Stimulated activated CD8-positive, alpha-beta memory T cell treated with anti-CD3 and anti-CD28 coated beads, Interleukin-15, amount 100 ng/mL, for 24 hours (primary cell): ENCODE data around the gene DYNLT3.

Experiments used
- DNase-seq: peaks from one replicate; pipeline ENCODE4 v3.0.0-alpha.2; 2020; ENCODE audit warnings: low read depth

DYNLT3 gene, protein sequence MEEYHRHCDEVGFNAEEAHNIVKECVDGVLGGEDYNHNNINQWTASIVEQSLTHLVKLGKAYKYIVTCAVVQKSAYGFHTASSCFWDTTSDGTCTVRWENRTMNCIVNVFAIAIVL

DNA sequence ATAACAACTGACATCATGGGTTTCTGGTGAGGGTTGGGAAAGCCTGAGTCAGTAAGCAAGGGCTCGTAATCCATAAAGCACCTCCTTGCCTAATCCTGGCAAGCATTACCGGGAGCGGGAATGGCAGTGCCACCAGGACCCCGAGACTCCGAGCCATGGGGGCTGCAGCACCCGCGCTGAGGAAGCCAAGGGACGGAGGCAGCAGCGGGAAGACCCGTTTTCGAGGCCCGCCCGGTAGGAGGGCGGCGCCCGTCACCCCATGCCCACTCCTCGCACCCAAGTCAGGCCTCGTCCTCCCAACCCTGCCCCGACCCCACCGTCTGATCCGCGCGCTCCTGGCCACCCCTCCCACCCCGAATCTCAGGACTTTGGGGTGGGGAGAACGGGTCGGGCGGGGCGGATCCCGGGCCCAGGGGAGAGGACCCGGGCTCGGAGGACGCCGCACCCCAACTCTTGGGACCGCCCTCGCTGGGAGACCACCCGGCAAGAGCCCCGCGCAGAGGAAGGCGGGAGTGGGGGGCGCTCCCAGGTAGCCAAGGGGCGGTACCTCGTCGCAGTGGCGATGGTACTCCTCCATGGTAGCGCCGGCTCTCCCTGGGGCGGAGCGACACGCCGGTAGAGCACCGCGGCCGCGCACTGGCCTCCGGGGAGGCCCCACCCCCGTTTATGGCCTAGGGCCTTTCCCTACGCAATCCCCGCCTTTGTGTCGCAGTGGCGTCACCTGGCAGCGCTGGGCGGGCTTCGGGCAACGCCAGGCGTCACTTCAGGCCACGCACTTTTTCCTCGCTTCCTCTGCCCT, at the start of gene DYNLT3:
DYNLT3 (minus strand) TSS at position 638 of the 799 bp plus-strand sequence; CDS start at position 577, 61 bp downstream.
- peak; percentile 31 for DNase-seq

DNA sequence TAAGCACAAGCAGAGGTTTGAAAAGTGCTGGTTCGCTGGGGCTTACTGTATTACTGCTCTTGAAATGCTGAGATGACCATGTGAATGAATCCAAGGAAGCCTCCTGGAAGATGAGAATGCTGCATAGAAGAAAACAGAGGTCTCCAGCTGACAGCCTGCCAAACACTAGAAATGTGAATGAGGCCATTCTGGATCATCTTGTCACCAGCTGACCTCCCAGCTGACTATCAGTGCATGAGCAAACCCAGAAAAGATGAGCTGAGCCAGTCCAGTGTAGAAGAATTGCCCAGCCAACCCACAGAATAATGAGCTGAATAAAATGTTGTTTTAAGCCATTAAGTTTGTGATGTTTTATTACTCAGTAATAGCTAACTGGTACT, 49.1 kb upstream of the DYNLT3 start:
- no peak for DNase-seq

DNA sequence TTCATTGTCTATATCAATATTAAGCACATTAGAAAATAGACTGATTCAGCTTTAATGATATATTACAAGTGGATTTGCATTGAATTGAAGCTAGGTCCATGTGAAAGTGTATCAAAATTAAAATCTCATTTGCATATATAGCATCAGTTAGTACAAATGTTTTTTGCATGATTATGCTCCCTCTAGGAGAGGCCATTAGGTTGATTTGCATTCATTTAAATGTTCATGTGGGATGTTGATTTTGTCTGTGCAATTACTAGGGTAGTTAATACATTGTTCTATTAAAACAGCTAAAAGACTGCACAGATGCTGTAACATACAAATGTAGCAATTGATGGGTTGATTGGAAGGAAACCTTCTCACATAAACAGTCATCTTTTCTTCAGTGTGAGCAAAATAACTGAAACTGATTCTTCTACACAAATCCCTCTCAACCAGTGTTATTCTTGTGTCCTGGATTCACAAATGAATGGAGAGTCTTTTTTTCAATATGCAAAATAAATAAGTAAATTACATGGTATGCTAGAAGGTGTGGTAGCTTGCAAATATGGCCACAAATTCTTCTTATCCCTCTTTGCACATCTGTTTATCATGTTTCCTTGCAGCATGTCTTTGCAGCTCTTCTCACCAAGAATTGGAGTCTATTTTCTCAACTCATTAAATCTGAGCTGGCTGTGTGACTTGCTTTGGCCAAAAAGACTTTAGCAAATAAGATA, 48.6 kb upstream of the DYNLT3 start:
- DNase-seq, result no peak

DNA sequence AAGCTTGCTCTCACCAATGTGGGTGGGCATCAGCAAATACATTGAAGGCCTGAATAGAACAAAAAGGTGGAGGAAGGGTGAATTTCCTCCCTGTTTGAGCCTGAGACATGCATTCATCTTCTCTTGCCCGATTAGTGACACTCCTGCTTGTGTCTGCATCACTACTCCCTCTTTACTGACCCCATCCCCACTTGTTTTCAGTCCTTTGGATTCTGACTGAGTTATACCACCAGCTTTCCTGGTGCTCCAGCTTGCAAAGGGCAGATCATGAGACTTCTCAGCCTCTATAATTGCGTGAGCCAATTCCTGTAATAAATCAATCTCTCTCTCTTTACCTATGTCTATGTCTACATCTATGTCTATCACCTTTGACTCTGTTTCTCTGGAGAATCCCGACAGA, 47.4 kb upstream of the DYNLT3 start:
- no peak for DNase-seq

DNA sequence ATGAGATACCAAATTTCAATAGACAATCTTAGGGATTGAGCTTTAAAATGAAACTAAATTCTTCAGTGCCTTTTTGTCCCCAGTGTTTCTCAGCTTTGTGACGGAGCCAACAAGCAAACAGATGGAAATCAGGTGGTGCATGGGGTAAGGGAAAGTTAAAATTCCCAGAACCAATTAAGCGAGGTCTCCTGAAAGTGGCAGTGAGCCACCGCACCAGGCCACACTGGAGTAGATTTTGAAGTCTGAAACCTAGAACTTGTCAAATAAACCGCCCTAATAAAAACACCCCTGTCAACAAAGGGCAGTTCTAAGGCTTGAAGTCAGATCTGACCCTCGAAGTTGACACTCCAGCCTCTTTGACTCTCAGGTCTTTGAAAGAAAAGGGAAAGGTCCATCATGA, 40.6 kb upstream of the DYNLT3 start:
- DNase-seq, result no peak

DNA sequence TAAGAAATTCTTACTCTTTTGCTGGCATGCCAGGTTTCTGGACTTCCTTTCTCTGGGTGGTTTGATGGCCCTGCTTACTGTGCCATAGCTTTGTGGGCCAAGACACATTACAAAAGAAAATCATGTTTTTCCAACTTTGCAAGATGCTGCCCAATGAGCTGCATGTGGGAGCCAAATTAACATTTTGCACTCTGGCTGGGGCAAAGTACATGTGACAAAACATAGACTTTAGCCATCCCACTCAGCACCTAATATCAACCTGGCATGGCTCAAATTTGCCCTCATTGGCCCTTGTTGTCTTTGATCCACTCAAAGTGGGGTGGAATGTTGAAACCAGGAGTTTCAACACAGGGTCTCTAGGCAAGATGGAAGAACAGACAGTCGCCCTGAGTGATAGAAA, 40.0 kb upstream of the DYNLT3 start:
- no peak for DNase-seq

DNA sequence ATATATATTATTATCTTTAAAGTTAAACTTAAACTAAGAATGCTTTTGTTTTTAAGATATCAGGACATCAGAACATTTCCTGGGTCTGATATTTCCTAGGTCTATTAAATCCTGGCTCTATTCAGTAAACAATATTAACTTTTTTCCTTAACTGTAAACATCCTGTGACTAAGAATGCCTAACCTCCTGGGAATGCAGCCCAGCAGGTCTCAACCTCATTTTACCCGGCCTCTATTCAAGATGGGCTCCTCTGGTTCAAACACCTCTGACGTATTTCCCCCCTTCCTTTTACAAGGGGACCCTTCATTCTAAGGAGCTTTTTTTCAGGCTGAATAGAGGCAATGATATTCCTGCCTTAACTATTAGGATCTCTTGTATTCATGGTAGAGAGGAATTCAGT, 35.8 kb upstream of the DYNLT3 start:
- no peak for DNase-seq

DNA sequence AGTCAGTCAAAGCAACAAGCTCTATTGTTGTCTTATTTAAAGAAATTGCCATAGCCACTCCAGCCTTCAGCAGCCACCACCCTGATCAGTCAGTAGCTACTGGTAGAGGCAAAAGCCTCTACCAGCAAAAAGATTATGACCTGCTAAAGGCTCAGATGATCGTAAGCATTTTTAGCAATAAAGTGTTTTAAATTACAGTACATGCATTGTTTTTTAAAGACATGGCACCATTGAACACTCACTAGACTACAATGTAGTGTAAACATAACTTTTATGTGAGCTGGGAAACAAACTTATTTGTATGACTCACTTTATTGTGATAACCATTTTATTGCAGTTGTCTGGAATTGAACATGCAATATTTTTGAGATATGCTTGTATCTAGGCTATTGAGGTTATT, 32.3 kb upstream of the DYNLT3 start:
- DNase-seq, result no peak

DNA sequence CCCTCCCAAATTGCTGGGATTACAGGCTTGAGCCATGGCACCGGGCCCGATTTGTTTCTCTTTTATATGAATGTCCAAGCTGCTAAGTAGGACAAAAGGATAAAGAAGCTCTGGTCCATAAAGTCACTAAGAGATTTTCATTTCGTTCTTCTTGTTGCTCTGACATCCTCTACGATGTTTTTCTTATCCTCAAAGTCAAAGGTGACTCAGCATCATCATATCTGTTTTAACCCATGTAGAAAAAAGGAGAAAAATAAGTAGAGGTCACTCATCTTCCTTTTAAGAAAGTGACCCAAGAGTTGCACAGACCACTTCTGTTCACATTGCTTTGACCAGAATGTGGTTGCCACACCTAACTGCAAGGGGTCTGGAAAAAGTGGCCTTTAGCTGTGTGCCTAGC, 29.3 kb upstream of the DYNLT3 start:
- DNase-seq, result no peak

DNA sequence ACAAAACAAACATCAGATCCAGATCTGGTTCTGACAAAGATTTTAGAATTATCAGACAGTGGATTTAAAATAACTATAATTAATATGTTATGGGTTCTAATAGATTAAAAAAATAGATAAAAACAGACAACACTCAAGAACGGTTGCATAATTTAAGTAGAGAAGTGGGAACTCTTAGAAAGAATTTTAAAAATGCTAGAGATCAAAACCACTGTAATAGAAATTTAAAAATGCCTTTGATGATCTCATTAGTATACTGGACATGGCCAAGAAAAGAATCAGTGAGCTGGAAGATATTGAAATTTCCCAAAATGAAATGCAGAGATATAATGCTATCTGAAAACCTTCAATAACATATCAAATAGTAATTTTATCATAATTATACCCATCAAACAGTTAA, 28.3 kb upstream of the DYNLT3 start:
- no peak for DNase-seq

DNA sequence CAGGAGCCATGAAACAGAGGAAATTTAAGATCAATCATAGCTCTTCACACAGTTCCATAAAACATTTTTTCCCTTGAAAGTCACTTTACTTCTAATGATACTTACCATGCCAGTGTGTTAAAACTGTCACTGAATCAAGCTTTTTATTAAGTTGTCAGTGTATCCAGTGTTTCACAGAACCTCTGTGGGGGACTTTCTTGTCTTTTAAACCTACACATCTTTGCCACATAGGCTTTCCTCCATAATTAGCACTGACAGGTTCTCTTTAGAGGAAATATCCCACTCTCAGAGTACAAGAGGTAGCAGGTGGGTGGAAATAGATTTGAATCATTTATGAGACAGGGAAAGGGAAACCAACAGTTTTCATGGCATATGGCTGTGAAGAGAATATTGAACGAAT, 25.8 kb upstream of the DYNLT3 start:
- no peak for DNase-seq

DNA sequence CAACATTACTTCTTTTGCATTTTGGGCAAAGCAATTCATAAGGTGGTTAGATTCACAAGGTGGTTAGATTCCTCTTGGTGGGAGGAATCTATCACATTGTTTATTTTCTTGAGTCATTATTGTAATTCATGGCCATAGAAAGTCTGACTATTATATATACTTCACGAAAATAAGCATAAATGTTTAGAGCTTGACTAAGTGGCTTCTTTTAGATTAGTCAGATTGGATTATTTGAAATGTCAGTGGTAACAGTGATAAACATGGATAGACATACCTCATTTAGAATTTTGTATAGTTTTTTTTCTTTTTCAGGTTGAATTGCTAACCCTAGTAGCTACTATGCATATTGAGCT, 24.9 kb upstream of the DYNLT3 start:
- no peak for DNase-seq

DNA sequence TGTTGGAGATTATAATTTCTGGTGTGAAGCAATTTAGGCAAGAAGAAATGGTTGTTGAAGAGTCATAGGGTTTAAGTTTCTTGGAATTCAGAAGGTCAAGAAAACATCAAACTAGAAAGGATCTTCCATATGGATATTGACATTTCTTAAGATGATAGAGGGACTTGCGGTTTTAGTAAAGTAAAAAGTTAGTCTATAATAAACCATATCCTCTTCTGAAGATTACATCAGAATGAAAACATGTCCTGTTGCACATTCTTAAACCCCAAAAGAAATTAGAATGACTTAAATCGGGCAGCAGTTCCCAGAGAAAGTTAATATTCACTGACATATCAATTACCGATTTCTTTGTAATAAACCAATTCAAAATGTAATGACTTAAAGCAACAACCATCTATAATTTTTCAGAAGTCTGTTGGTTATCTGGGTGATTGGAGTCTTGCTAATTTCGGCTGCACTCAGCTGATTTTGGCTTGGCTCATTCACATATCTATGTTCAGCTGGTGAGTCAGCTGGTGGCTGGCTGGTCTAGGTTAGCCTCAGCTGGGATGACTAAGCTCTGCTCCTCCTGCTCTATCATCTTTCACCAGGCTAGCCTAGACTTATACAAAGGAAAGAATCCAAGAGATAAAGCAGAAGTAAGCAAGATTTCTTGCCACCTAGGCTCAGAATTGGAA, 24.4 kb upstream of the DYNLT3 start:
- DNase-seq, result no peak

DNA sequence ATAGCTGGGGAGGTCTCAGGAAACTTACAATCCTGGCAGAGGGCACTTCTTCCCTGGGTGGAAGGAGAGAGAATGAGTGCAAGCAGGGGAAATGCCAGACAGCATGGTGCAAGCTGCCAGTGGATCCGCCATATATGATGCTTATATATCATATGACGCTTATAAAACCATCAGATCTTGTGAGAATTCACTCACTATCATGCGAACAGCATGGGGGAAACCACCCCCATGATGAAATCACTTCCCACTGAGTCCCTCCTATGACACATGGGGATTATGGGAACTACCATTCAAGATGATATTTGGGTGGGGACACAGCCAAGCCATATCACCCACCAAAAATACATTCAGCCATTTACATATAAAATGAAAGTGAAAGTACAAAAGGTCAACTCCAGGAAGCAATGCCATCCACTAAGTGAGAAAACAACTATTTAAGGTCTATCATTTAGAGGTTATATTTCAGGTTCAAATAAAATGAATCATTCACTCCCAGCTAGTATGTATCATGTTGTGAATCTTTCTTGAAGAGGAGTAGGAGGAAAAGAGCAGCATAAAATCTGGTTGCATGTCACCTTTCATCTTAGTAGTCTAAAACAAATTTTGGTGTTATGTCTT, 20.3 kb upstream of the DYNLT3 start:
- DNase-seq, result no peak

DNA sequence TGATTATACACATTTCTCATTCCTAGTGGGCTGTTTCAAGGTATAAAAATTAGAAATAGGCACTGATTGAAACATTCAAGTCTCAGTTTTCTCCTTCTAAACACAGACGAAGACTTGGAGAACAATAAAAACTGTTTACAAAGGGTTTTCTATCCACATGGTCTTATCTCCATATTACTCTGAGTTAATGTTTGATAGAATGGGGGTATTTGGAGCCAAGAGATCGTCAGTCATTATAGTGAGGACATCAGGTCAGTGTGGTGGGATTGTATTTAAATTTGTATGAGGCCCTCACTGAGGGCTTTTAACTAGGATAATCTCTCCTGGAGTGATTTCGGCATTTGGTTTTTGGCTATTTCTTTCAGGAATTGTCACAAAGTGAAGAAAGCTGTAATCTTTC, 16.4 kb upstream of the DYNLT3 start:
- DNase-seq, result no peak

DNA sequence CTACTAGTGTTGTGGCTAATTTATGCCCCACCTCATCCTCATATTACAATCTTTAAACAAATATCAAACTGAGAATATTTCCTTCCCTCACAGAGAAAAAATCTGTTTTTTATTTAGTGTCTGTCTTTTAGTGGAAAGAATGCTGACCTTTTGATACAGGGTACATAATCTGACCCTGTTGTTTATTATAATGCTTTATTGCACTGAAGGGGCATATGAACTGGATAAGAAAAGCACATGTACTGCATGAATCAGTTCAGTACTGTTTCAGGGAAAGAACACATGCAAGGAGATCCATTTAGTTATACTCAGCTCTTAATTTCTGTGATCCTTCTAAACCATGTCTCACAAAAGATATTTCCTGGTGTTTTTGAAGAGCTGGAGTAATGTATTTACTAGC, 15.5 kb upstream of the DYNLT3 start:
- no peak for DNase-seq

DNA sequence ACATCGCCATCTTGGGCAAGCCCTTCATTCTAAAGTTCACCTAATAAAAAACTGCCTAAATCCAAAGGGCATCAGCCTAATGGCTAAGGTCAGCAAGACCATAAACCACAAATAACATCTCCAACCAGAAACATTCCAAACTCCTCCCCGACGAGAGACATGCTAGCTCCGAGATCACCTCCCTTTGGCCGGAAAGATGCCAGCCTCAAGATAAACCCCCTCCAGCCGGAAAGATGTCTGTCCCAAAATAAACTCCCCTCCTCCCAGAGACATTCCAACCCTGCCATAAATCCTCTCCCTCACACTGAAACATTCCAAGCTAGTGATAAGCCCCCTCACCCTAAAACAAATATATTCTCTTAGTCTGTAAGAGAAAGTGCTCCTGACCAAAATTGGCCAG, 13.3 kb upstream of the DYNLT3 start:
- no peak for DNase-seq

DNA sequence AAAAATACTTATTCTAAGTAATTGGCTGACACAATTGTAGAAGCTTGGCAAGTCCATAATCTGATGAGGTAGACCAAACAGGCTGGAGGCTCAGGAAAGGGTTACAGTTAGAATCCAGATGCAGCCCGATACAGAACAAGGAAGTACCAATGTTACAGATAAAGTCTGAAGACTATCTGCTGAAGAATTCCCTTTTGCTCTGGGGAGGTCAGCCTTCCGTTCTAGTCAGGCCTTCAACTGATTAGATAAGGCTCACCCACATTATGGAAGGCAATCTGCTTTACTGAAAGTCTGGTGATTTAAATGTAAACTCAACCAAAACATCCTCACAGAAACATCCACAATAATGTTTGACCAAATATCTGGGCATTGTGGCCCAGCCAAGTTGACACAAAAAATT, 7.4 kb upstream of the DYNLT3 start:
- no peak for DNase-seq

DNA sequence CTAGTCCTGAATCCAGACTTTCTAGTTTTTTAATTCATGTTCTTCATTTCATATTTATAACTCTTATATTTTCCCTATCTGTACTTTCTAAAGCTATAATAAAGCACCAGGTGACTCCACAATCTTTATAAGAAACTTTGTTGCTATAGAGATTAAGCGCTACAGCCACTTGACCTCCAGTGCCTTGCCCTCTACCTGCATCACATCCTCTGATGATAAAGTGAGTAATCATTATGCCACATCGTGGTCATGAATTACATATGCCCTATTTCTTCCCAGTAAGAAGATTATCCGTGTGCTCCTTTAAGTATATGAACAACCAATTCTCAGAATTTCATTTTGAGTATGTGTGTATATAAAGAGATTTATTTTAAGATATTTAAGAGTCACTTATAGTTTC, 6.8 kb upstream of the DYNLT3 start:
- DNase-seq, result no peak

DNA sequence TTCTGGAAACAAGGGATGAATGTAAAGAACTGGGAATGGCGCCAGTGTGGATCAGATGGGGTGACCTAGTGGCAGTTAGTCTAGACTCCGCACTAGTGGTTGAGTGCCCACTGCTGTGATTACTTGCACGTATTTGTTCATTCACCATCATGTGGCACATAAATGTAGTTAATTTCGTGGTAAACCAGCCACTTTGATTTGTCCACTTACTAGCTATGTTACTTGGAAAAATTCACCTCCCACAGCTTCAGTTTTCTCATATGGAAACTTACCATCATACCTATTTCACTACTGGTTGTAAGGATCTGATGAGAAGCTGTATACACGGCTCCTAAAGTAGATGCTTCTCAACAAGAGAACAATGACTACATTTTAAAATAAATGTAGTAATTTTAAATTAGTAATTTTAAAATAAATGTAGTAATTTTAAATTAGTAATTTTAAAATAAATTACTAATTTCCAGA, 394 bp upstream of the DYNLT3 start:
- DNase-seq, result no peak

DNA sequence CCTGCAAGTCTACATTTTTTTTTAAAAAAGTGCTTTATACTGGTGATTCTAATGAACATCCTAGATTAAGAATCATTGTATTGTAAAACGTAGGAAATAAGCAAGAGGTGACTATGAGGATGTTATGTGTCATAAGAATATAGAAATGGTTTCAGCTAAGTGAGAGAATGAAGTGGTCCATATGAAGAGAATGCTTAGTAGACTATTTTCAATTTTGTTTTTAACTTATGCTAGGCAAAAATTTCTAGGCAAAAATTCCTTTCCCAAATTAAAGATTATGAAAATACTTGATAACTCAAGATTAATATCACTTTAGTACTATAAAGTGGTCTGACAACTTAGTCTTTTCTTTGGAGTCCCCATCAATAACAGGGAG, 825 bp downstream of the DYNLT3 start:
- DNase-seq, result no peak

DNA sequence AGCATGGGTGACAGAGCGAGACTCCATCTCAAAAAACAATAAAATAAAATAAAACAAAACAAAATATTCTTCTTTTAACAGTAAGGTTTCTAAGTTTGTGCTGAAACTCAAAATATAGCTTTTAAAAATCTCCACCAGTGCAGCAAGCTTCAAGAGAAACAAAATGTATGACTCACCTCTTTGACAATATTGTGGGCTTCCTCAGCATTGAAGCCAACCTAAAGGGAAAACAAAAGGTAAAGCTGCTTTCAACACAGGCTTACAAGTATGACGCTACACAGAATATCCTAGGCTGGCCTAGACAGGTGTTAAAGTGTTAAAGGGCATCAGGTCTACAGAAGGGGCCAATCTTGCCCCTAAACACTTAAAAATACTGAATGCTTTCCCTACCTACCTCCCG, 1.2 kb downstream of the DYNLT3 start:
- no peak for DNase-seq

DNA sequence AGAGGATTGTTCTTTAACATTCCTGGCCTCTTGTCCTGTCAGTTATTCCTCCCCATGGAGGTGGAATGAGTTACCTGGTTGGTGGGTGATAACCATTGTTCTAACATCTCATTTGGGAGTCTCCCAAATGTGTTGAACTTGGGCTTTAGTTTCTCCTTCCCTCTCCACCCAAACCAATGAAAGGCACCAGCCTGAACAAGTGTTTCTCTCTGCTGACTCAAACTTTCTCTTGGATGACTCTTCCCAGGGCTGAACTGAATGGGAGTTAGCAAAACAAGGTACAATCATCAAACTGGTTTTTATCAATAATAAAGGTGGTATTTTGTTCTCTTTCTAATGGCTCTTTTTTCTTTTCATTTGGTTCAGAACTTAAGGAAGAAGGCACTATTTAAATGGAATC, 2.7 kb downstream of the DYNLT3 start:
- DNase-seq, result no peak
